PC-9 (cell line): ENCODE measurements around the gene ARNT2.

Experiments
- EZH2 ChIP-seq: fragments of 200-600 bp; sonication (generic); IDR thresholded peaks from 2 replicates; pipeline ENCODE4 v1.8.0; 2017; ENCODE audit warnings: antibody characterized with exemption, low read depth
- TF ChIP-seq, protein P1 (sequence below): fragments of 200-600 bp; sonication (generic); conservative IDR thresholded peaks from 2 replicates; pipeline ENCODE4 v1.6.1; 2017; ENCODE audit warnings: mixed run types, antibody characterized with exemption, mild to moderate bottlenecking, moderate library complexity

DNA sequence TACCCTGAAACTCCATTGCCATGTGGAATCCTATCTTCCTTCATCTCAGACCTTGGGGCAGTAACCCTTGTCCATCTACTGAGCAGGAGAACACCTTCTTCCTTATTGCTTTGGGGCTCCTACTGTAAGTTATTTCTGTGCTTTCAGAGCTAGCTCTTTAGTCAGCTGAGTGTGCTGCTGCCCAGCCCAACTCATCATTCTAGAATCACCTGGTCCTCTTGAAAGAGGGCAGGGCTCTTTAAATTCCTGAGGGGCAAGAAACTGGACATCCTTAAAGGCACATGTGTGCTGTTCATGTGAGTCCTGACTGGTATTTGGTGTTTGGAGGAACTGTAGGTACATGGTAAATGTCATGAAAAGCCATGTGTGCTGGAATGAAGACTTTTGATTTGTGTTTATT lies 140.9 kb downstream of the ARNT2 start:
- TF ChIP-seq, protein P1, sequence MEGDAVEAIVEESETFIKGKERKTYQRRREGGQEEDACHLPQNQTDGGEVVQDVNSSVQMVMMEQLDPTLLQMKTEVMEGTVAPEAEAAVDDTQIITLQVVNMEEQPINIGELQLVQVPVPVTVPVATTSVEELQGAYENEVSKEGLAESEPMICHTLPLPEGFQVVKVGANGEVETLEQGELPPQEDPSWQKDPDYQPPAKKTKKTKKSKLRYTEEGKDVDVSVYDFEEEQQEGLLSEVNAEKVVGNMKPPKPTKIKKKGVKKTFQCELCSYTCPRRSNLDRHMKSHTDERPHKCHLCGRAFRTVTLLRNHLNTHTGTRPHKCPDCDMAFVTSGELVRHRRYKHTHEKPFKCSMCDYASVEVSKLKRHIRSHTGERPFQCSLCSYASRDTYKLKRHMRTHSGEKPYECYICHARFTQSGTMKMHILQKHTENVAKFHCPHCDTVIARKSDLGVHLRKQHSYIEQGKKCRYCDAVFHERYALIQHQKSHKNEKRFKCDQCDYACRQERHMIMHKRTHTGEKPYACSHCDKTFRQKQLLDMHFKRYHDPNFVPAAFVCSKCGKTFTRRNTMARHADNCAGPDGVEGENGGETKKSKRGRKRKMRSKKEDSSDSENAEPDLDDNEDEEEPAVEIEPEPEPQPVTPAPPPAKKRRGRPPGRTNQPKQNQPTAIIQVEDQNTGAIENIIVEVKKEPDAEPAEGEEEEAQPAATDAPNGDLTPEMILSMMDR = no peak
- no peak for TF ChIP-seq EZH2
